Thyroid gland (tissue), 4 donors: Measurements from ENCODE around the gene TMEM69. TPM values are rescaled to one million over a fixed set of nuclear protein-coding genes. Genes with fewer than 3 reads are reported as not detected.
"Not testable (repeated sequence)": the region's sequence is repeated elsewhere in the genome, so short reads cannot be mapped to it uniquely, and the experiment has no call there.

ENCODE experiments used
- DNase-seq, 2 donors: peaks; one replicate each; pipeline ENCODE4 v3.0.0-alpha.2; 2019
- H3K27ac ChIP-seq, 3 donors: fragments of 200-600 bp; sonication (generic); 1 replicate in 2 of 3; 2 replicates in 1 of 3; pipeline ENCODE4 v1.5.1; 2016 to 2019; ENCODE audit warnings: mild to moderate bottlenecking in 1 of 3, moderate library complexity in 1 of 3
- H3K27me3 ChIP-seq: fragments of 200-600 bp; sonication (generic); one replicate; pipeline ENCODE4 v1.5.1; 2019
- H3K36me3 ChIP-seq, 2 donors: fragments of 200-600 bp; sonication (generic); one replicate each; pipeline ENCODE4 v1.5.1; 2016 to 2019
- H3K4me1 ChIP-seq, 2 donors: fragments of 200-600 bp; sonication (generic); one replicate each; pipeline ENCODE4 v1.5.1; 2017 to 2019
- H3K4me3 ChIP-seq, 3 donors: fragments of 200-600 bp; sonication (generic); replicated peaks in 1 of 3; 1 replicate in 2 of 3; 2 replicates in 1 of 3; pipeline ENCODE4 v1.5.1; 2016; ENCODE audit warnings: mild to moderate bottlenecking in 1 of 3
- H3K9me3 ChIP-seq: fragments of 200-600 bp; sonication (generic); one replicate; pipeline ENCODE4 v1.5.1; 2017
- POLR2A ChIP-seq, 2 donors: fragments of 450-650 bp; IDR thresholded peaks; one replicate each; pipeline ENCODE4 v1.6.1; 2017; ENCODE audit warnings: antibody characterized with exemption in 2 of 2, mild to moderate bottlenecking in 2 of 2, moderate library complexity in 1 of 2
- WGBS, 2 donors: methylation state at CpG; one replicate each; pipeline ENCODE4 v1.1.5; 2017; 5-methylcytosine and 5-hydroxymethylcytosine counted together
- intact Hi-C: fragments of 100-400 bp; cut with DNase I; formaldehyde crosslinking; loops from one replicate; pipeline ENCODE4 v1.15.1; 2023
- total RNA-seq, 4 donors: library from RNA; depleted of rRNA; stranded (reverse); fragments of >200 nt; gene quantifications; one replicate each; pipeline ENCODE4 v1.2.3, GENCODE V29; 2016
- TF ChIP-seq, protein P1 (sequence below), 6 experiments: fragments of 200-600 bp in 3 of 6; fragments of 450-650 bp in 3 of 6; sonication (generic) in 3 of 6; IDR thresholded peaks; one replicate each; pipeline ENCODE4 v1.5.1; 2016 to 2019; ENCODE audit warnings: antibody characterized with exemption in 6 of 6, mild to moderate bottlenecking in 2 of 6, inconsistent platforms in 1 of 6, moderate library complexity in 1 of 6

Gene TMEM69
- total RNA-seq, 4 donors from 2014 or later = 15.7 to 30.9 (median 25.7) TPM

DNA sequence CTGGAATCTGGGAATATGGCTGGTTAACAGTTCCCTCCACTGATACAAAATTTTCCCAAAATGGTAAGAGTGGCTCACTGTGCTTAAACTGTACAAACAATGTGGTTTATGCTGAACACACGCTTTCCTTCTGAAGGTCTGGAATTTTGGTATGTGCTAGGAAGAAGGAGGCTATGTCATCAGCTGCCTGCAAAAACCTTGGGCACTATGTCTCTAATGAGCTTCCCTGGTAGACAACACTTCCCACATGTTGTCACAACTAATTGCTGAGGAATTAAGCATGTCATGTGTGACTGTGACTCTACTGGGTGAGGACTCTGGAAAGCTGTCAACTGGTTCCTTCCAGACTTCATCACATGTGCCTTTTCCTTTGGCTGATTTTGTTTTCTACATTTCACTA is 33.2 kb downstream of the TMEM69 start:
- no peaks in the 10 kb centered on the region for H3K36me3 ChIP-seq
- no peaks in the 10 kb centered on the region for H3K27me3 ChIP-seq
- H3K9me3 ChIP-seq = no peaks in the 10 kb centered on the region
- no peaks in the 10 kb centered on the region for H3K4me1 ChIP-seq
- intact Hi-C loops = no loop called here
- DNase-seq = no peak
- 87% methylated on average over 1 of the region's 1 CpG for WGBS, 2 donors
- TF ChIP-seq, protein P1, sequence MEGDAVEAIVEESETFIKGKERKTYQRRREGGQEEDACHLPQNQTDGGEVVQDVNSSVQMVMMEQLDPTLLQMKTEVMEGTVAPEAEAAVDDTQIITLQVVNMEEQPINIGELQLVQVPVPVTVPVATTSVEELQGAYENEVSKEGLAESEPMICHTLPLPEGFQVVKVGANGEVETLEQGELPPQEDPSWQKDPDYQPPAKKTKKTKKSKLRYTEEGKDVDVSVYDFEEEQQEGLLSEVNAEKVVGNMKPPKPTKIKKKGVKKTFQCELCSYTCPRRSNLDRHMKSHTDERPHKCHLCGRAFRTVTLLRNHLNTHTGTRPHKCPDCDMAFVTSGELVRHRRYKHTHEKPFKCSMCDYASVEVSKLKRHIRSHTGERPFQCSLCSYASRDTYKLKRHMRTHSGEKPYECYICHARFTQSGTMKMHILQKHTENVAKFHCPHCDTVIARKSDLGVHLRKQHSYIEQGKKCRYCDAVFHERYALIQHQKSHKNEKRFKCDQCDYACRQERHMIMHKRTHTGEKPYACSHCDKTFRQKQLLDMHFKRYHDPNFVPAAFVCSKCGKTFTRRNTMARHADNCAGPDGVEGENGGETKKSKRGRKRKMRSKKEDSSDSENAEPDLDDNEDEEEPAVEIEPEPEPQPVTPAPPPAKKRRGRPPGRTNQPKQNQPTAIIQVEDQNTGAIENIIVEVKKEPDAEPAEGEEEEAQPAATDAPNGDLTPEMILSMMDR (IDR thresholded peaks at IDR 0.05) = no peak
- TF ChIP-seq POLR2A (IDR thresholded peaks at IDR 0.05) = no peak
- no peak overlapping the region for H3K27ac ChIP-seq
- no peak overlapping the region for H3K4me3 ChIP-seq

DNA sequence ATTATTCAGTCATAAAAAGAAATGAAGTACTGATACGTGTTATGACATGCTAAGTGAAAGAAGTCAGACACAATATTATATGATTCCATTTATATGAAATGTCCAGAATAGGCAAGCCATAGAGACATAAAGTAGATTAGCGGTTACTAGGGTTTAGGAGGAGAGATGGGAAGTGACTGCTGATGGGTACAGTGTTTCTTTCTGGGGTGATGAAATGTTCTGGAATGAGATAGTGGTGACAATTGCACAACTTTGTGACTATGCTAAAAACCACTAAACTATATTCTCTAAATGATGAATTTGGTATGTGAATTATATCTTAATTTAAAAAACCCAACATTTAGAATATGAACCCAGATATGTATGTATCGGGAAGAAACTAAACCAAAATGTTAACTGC is 34.8 kb downstream of the TMEM69 start:
- WGBS, 2 donors = 96% methylated on average over 3 of the region's 3 CpGs
- no peaks in the 10 kb centered on the region for H3K4me1 ChIP-seq
- H3K4me3 ChIP-seq = no peak overlapping the region
- no peaks in the 10 kb centered on the region for H3K36me3 ChIP-seq
- no peak for TF ChIP-seq POLR2A (IDR thresholded peaks at IDR 0.05)
- TF ChIP-seq, protein P1 (IDR thresholded peaks at IDR 0.05) = no peak
- intact Hi-C loops = no loop called here
- no peak overlapping the region for H3K27ac ChIP-seq
- no peaks in the 10 kb centered on the region for H3K9me3 ChIP-seq
- H3K27me3 ChIP-seq = no peaks in the 10 kb centered on the region
- no peak for DNase-seq

DNA sequence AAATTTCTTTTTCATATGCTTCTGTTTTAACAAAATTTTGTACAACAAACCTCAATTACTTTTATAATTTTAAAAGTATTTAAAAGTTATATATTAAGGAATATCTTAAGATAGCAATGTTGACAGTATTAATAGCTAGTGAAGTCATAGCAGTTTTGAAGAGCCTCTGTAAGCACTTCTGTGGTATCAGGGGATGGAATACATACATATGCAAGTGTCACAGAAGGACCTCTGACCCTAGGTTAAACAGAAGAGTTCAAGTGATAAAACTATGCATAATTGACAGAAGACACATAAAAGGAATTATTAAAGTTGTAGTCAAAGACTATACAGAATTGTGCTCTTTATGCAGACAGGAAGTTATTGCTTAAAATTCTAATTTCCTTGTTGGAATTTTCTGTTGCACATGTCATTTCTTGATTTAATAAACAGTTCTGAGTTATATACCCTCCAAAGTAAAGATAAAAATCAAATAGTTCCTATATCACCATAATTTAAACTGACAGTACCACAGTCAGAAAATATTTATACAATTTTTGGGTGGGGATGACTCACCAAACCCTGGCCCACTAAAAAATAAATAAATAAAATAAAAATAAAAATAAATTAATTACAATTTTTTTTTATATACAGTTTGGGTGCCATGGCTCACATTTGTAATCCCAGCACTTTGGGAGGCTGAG is 35.4 kb downstream of the TMEM69 start:
- Histone ChIP-seq H3K27me3 (no peaks in the 10 kb centered on the region), H3K27ac (no peak overlapping the region), H3K36me3 (no peaks in the 10 kb centered on the region), H3K9me3 (no peaks in the 10 kb centered on the region), H3K4me3 (no peak overlapping the region), H3K4me1 (no peaks in the 10 kb centered on the region)
- TF ChIP-seq, protein P1 (IDR thresholded peaks at IDR 0.05) = no peak
- no peak for TF ChIP-seq POLR2A (IDR thresholded peaks at IDR 0.05)
- no peak for DNase-seq
- intact Hi-C loops = no loop called here

DNA sequence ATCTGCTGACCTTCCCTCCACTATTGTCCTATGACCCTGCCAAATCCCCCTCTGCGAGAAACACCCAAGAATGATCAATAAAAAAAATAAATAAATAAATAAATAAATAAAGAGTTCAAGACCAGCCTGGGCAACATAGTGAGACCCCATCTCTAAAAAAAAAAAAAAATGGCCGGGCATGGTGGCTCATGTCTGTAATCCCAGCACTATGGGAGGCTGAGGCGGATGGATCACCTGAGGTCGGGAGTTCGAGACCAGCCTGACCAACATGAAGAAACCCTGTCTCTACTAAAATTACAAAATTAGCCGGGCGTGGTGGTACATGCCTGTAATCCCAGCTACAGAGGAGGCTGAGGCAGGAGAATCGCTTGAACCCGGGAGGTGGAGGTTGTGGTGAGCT is 38.0 kb downstream of the TMEM69 start:
- H3K27ac ChIP-seq, H3K9me3 ChIP-seq, DNase-seq, H3K36me3 ChIP-seq, H3K27me3 ChIP-seq, intact Hi-C loops, H3K4me3 ChIP-seq: not testable (repeated sequence)
- 97 to 99% methylated on average over 9 of the region's 9 CpGs for WGBS, 2 donors
- peaks cover 14 to 18% of the 10 kb centered on the region in 2 donors for H3K4me1 ChIP-seq

DNA sequence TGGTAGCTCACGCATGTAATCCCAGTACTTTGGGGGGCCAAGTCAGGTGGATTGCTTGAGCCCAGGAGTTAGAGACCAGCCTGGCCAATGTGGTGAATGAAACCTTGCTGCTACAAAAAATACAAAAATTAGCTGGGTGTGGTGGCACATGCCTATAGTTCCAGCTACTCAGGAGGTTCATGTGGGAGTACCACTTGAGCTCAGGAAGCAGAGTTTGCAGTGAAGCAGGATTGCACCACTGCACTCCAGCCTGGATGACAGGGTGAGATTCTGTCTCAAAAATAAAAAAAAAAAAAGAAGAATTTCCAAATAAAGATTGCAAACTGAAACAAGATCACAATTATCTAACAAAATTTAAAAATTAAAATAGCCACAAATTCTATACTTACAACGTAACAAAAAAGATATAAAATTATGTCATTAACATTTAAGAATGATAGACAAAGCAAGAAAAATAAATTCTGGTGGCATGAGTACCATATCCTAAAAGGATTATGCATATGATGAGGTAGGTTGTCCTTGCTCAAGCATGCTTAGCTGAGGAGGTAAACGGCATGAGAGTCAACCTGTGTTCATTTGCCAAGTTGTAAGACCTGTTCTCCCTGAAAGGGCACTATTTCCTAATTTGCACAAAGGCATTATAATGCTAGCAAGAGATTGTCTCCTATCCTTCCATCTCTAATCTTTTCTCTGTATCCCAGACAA is 42.2 kb downstream of the TMEM69 start:
- no peaks in the 10 kb centered on the region for H3K27me3 ChIP-seq
- H3K27ac ChIP-seq = peak overlapping the region; percentile 70 to 83 (median 83)
- no peak overlapping the region for H3K4me3 ChIP-seq
- DNase-seq = peak; percentile 77 to 79
- TF ChIP-seq, protein P1 (IDR thresholded peaks at IDR 0.05) = no peak
- no peak for TF ChIP-seq POLR2A (IDR thresholded peaks at IDR 0.05)
- intact Hi-C loops = no loop called here
- 37 to 51% methylated on average over 3 of the region's 3 CpGs for WGBS, 2 donors
- H3K9me3 ChIP-seq = no peaks in the 10 kb centered on the region
- H3K4me1 ChIP-seq = peaks cover 28 to 32% of the 10 kb centered on the region in 2 donors
- H3K36me3 ChIP-seq = no peaks in the 10 kb centered on the region
